NCI-H128 (cell line): ENCODE results near the gene MRPL17.
"Not testable (repeated sequence)": the region's sequence is repeated elsewhere in the genome, so short reads cannot be mapped to it uniquely, and the experiment has no call there.

Experiments
- DNase-seq: peaks from one replicate; lab custom pipeline; 2025; ENCODE audit not compliant: unreplicated experiment; lab: John Stamatoyannopoulos, UW

MRPL17 gene

DNA sequence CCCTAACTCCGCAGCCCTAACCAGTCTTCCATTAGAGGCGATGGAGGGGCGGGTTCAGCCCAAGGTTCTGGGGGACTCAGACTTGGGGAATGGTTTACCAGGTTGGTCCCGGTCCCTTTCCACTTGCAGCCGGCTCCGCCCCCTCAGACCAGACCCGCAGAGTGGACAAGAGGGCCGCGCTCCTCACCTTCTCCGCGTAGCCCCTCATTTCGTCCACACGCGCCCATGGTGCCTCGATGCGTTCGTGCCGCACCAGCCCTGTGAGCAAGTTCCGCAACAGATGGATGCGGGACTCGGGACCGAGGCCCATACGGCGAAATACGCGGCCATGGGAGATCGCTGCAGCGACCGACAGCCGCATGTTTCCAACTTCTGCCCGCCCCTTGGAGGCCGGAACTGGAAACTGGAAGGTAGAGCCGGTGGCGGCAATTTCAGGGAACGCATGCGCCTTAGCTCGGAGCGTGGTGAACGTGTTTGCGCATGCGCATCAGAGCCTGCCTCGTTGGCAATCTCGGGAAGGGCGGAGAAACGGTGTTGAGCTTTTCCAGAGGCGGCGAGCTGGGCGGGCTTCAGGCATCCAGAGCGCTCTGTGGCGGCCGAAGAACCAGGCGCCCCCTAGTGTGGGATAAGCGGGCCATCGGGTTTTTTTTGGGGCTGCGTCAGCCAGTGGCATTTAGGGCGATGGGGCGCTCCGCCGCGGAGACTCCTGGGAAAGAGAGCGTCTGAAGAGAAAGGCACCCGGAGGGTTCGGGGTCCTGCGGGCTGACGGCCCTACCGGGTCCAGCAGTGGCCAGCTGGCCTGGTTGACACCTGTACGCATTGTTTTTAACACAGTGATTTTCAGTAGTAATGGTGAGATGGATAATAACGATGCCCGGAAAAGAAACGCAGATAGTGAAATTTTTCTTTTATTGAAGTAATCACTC is at the start of gene MRPL17:
TSS of gene MRPL17 (minus strand) at position 405 of the 926 bp plus-strand sequence. CDS start at position 361, 44 bp downstream.
- DNase-seq: peak; percentile 98

DNA sequence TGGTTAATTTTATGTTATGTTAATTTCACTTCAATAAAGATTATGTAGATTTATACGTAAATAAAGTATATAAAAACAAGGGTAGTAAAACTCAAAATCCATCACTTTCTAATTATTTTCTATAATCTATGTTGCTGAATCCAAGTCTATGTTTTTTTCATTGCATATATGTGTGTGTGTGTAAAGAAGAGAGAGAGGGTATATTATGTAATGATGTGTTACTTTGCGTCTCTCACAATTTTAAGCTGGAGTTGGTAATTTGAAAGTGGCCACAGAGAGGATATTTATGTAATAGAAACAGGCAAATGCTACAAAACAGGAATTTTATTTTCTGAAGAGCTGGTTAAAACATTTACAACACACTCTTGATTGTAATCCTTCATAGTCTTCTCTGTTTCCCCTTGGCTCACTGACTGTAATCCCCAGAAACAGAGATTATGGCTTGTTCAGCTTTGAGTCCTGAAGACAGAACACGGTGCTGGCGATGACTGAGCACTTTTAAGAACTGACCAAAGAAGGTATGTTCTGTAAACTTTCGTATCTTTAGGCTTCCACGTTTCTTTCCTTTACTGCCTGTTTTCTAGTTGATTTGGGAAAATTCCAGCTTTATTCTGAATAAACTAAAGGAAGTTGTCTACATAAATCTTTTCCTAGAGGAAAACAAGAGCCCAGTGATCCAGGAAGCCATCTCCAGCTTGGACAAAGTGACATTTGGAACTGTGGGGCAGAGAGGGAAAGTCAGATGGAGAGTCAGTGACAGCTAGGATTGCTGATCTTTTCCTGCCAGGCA is 45.0 kb upstream of the MRPL17 start:
- DNase-seq: no peak

DNA sequence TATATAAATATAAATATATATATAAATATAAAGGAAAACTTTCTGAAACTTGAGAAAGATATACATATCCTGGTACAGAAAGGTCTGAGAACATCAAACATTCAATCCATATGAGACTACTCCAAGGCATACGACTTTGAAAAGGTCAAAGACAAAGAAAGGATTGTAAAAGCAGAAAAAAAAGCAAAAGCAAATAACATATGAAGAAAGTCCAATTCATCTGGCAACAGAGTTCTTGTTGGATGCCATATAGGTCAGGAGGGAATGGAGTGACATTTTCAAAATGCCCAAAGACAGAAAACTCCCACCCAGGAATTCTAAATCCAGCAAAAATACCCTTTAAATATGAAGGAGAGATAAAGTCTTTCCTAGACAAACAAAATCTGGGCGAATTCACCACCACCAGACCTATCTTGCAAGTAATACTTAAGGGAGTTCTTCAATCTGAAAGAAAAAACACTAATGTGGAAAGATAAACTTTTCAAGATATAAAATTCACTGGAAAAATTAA is 42.3 kb upstream of the MRPL17 start:
- no peak for DNase-seq

DNA sequence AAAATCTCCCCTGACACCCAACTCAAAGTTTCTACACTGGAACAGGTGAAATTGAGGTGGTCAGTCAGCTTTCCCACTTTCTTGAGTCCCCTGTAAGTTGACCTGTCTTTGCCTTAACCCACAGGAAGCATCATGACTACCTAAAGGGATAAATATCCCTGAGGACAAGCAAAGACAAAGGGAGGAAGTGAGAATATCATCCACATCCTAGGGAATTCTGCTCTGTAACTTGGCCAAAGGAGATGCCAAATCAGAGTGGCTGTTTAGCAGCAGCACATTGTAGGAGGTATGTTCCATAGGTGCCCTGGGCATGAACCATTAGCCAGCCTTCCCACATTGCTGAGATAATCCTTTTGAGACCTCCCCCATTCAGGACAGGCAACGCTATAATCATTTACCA is 40.9 kb upstream of the MRPL17 start:
- no peak for DNase-seq

DNA sequence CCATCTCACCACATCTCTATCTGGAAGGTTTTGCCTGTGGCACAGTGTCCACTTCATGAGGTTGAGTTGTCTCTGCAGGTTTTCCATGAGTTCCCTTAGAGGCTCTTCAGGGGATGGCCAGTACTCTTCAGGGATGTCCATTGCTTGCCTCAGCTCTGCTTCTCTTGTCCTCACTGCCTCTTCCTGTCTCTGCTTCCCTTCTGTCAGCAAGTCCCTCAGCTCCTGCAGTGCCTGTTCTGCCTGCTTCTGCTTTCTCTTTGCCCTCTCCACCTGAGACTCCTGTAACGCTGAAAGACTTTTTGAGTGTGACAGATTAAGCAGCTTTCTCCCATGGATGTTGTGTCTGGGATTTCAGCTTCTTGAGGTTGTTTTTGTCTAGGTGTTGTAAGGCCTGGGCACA is 38.2 kb upstream of the MRPL17 start:
- DNase-seq: no peak

DNA sequence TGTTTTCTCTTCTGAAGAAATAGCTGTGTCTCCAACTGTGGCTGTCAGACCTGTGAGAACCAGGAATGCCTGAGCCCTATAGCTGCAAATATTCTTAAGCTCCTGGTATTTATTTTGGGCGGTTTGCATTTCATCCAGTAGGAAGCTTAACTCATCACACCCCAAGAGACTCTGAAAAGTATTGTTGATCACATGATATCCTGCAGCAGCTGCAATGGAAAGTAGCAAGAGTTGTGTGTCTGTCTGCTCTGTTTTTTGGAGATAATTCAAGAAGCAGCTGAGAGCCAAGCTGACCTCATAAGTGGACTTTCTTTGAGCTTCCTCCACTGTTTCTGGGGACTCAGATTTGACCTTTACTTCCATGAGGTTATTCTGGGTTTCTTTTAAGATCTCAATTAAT is 36.4 kb upstream of the MRPL17 start:
- DNase-seq: no peak

DNA sequence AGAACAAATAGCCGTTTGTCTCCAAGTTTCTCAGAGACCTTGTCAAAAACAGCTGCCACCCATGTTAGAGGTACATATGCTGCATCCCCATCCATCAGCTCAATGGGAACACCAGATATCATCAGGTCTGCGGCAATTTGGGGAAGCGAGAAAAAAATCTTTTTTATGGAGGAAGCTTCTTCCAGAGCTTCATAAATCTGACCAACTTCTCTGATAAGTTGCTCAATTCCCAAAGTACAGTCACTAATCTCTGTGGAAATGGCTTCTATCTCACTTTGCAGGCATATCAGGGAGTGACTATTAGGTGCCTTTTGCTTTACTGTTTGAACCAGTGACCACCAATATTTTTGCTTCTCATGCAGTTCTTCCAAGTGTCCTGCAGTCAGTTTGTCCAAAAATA is 34.3 kb upstream of the MRPL17 start:
- no peak for DNase-seq

DNA sequence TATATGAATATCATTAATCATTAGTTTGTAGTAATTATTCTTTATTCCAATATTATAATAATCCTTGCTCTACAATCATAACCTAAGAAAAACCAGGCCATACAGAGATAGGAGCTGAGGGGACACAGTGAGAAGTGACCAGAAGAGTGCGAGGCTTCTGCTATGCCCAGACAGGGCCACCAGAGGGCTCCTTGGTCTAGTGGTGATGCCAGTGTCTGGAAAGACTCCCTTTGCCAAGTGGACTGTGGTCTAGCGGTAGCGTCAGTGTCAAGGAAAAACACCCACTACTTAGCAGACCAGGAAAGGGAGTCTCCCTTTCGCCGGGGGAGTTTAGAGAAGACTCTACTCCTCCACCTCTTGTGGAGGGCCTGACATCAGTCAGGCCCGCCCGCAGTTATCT is 28.4 kb upstream of the MRPL17 start:
- not testable (repeated sequence) for DNase-seq

DNA sequence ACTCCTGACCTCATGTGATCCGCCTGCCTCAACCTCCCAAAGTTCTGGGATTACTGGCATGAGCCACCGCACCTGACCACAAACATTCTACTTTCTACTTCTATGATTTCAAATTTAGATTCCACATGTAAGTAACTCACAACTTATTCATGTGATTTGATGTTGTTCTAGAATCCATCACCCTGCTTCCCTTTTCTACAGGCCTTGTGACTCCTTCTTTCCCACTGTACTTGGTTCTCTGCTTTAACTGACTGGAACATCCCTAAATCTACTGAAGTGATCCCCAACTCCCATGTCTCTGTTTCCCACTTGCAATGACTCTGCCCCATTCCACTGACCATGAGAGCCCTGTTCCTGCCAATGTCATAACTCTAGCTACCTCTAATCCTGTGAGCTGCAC is 25.7 kb upstream of the MRPL17 start:
- DNase-seq: no peak

DNA sequence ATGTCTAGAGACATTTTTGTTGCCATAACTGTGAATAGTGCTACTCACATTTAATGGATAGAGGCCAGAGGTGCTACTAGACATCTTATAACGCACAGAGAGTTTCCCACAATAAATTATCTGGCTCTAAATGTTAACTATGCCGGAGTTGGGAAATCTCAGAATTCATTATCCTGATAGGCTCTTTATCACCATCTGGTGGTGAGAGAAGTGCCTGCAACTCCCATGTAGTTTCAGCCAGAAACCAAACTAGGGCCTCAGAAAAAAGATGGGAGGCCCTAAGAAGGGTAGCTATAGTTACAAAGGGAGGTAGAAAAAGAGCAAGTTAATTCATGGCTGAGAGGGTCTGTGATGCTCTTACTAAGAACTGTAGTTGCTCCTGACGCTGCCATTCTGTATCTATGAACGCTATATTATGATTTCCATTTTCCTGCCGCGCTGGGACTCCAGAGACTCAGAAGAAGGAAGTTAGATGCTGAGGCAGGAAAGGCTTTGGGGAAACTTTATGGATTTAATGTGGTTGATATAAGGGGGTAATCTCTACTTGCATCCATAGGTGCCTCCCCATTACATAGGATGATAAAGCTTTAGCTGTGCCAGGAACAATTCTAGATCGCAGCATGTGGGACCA is 22.9 kb upstream of the MRPL17 start:
- DNase-seq: peak; percentile 34

DNA sequence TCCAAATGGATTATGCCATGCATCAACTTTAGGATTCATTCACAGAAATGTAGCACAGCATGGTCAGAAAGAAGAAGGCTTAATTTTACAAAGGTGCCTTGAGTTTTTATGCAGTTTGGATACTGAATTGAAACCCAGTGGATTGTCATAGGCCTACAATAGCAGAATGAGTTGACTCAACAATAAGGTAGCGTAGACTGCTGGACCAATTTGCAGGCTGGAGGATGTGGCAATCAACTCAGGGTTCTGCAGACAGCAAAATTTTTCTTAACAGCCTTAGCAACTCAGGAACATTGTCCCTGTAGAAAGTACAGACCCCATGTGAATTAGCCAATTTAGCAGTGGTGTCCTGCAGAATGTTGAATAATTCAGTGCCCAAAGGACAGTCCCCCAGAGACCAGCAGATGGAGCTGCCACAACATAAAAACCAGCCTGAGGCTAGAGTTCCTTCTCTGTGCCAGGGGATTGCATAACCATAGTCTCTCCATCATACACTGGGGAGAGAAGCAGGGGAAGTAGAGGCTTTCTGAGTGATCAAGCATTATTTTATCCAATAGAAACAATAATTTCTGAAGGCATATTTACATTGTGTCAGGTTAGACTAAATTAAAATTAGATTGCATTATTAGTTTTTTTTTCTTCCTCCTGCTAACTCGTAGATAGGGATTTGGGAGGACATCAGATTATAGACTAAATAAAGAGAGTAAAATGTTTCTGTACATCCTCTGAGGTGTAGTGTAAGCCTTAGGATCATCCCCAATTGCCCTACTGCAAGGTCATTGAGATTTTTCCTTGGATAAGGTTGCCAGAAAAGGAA is 20.3 kb upstream of the MRPL17 start:
- no peak for DNase-seq

DNA sequence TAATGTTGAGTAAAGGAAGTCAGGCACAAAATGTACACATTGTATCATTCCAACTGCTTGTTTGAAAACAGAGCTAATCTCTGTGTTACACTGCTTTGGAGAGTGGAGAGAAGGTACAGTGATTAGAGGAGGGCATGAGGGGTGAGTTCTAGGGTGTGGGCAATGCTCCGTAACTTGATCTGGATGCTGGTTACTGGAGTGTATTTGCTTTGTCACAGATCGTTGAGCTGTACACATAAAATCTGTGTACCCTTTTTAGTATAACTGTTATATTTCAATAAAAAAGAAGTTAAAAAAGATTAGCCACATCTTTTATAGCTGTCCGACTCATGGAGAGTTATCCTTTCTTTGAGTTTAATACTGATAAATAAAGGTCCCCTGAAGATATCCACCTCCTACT is 18.8 kb upstream of the MRPL17 start:
- not testable (repeated sequence) for DNase-seq

DNA sequence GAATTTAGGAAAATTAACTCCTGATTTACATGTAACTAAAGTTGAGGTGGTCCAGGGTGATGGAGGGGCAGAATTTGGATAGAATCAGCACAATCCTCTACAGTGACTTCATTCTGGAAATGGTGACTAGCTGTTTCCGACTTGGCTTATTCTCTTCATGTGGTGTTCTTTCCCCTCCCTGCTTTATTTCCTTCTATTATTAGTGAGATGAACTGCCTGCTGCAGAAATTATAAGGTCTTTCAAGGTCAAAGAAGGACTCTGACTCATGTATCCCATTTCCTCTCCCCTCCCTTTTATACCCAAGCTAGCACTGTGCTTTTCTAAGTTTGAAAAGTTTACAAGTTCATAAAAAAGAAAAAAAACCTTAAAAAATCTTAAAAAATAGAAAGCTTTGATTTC is 12.2 kb upstream of the MRPL17 start:
- DNase-seq: no peak

DNA sequence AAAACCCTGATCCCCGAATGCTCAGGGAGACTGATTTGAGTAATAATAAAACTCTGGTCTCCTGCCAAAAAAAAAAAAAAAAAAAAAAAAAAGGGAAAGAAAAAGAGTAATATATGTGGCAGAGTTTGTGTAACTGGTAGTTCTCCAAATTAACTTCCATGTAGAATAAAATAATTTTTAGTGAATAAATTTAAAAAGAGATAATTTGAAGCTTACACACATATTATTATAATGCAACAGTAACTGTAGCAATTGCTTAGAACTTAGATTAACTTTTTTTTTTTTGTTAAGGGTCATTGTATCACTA is 11.0 kb upstream of the MRPL17 start:
- no peak for DNase-seq

DNA sequence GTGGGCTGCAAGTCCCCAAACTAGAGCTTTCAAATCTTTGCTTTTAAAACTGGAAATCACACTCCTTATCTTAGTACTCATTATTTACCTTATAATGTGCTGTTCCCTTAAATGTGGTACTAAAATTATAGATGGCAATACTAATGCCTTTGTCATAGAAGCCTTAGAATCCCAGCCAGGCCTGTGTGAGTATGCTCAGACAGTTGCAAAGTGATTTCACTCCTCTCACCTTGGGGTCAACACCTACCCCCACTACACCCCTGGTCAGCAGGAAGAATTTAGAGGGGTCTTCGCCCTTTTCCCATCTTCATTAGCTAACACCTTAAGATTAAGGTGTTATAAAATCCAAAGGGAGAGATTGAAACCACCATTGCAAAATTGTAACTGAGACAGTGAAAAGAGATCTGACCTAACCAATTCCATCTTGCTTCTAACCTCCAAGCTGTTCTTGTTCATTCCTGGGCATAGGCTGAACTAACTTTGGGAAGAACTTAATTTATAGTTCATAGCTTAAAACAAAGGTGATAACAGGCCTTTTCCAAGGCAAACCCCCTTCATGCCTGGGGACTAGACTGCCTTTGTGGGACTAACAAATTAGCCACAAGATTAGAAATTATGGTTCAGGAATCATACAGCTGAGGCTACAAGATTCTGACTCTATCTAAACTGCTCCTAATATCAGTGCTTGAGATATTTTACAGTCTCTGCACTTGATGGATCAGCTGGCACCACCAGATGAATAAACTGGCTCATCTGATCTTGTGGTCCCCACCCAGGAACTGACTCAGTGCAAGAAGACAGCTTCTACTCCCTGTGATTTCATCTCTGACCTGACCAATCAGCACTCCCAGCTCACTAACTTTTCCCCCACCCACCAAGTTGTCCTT is 10.4 kb upstream of the MRPL17 start:
- no peak for DNase-seq

DNA sequence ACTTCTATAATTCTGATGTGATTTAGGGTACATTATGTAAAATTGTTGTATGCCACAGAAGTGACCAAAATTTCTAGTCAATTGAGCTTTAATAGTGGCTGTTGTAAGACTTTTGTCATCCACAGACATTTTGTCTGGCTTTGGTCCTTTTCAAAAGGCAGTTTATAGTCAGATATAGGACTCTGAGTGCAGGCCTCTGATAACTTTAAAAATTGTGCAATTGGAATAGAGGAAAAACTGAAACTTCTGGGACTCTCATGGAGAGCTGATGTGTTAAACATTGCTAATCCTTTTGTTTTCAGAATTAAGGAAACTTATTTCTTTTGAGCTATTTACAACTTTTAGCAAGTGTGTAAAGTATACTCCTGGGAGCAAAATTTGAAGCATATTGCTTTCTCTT is 9.0 kb upstream of the MRPL17 start:
- no peak for DNase-seq

DNA sequence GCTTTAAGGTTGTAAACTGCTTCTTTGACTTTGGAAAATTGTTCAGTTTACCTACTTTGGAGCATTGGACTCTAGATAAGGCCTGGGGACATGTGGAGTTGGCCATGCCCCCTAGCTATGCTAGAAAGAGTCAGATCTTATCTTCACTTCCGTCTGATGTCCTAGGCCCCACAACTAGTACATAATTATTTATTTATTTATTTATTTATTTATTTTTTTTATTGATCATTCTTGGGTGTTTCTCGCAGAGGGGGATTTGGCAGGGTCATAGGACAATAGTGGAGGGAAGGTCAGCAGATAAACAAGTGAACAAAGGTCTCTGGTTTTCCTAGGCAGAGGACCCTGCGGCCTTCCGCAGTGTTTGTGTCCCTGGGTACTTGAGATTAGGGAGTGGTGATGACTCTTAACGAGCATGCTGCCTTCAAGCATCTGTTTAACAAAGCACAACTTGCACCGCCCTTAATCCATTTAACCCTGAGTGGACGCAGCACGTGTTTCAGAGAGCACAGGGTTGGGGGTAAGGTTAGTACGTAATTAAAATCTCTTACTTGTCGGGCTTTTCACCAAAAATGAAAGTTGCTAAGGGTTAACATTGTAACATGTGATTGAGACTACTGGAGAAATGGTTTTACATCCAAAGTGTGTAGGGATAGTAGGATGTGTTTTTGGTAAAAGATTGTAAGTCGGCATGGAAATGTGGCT is 7.4 kb upstream of the MRPL17 start:
- DNase-seq: not testable (repeated sequence)

DNA sequence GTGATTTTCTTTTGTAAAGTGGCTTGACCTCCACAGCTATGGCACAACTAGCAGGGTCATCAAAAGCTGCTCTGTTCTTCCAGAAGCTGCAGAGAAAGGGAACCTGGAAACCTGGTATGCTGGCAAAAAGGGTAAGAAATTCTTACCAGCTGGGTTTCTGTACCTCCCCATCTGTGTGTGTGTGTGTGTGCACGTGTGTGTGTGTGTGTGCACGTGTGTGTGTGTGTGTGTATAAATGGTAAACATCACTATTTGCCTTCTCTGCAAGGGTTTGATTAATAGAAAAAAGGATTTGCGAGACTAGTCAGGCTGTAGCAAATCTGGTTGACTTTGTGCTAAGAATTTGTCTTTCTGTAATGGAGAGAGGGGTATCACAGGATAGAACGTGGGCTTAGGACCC is 4.7 kb upstream of the MRPL17 start:
- no peak for DNase-seq

DNA sequence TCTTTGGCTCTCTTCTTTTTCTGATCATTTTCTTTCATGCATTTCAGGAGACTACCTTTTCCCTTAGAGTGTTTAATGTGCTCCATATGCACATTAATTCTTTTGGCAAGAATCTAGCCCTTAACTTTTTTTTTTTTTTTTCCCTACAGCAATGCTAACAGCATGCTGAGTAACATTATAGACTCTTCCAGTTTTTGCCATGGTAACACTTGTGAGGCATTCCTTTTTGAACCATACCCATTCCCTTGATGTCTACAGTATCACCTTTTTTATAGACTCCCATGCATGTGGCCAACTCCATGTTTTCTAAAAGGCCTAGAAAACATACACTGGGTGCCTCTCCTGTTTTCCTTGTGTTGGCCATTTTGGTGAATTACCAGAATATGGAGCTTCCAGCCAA is 2.9 kb upstream of the MRPL17 start:
- no peak for DNase-seq
